Activated CD4-positive, alpha-beta T cell treated with anti-CD3 and anti-CD28 coated beads, Interleukin-2, Interleukin-4, amounts not matched to agents 100 ng/mL and 50 ng/mL, durations not matched to agents 16 hours and 8 hours (primary cell): ENCODE results near the gene CEP83.
"Not testable (repeated sequence)": the region's sequence is repeated elsewhere in the genome, so short reads cannot be mapped to it uniquely, and the experiment has no call there.

ENCODE experiments used
- DNase-seq: peaks from one replicate; pipeline ENCODE4 v3.0.0-alpha.2; 2020; ENCODE audit warnings: low spot score

CEP83 gene

GRCh38 chr12:94430304-94430703 is 29.4 kb downstream of the CEP83 start:
- DNase-seq: no peak

GRCh38 chr12:94429633-94430032 is 30.0 kb downstream of the CEP83 start:
- peak; percentile 14 for DNase-seq

GRCh38 chr12:94429191-94429590 is 30.5 kb downstream of the CEP83 start:
- DNase-seq: no peak

GRCh38 chr12:94427501-94428381 is 31.9 kb downstream of the CEP83 start:
- DNase-seq: peak; percentile 19

GRCh38 chr12:94426049-94426448 is 33.6 kb downstream of the CEP83 start:
- no peak for DNase-seq

GRCh38 chr12:94424830-94425229 is 34.8 kb downstream of the CEP83 start:
- DNase-seq: not testable (repeated sequence)

- no peak for DNase-seq
Observed at GRCh38 chr12:94421868-94422740, 37.6 kb downstream of the CEP83 start.

- DNase-seq: no peak
Observed at GRCh38 chr12:94418517-94418916, 41.1 kb downstream of the CEP83 start.

GRCh38 chr12:94416613-94417012 is 43.1 kb downstream of the CEP83 start:
- no peak for DNase-seq

- no peak for DNase-seq
Observed at GRCh38 chr12:94415066-94415465, 44.6 kb downstream of the CEP83 start.

GRCh38 chr12:94405413-94406116 is 54.1 kb downstream of the CEP83 start:
- no peak for DNase-seq

- no peak for DNase-seq
Observed at GRCh38 chr12:94404854-94405253, 54.8 kb downstream of the CEP83 start.

GRCh38 chr12:94401326-94401725 is 58.3 kb downstream of the CEP83 start:
- no peak for DNase-seq

GRCh38 chr12:94398685-94399084 is 61.0 kb downstream of the CEP83 start:
- DNase-seq: not testable (repeated sequence)

GRCh38 chr12:94397401-94397800 is 62.3 kb downstream of the CEP83 start:
- no peak for DNase-seq

GRCh38 chr12:94396014-94396413 is 63.7 kb downstream of the CEP83 start:
- DNase-seq: not testable (repeated sequence)

GRCh38 chr12:94390130-94390485 is 69.6 kb downstream of the CEP83 start:
- DNase-seq: no peak

GRCh38 chr12:94389482-94390129 is 70.1 kb downstream of the CEP83 start:
- DNase-seq: not testable (repeated sequence)

- DNase-seq: no peak
Observed at GRCh38 chr12:94386422-94386821, 73.2 kb downstream of the CEP83 start.

- no peak for DNase-seq
Observed at GRCh38 chr12:94384030-94384429, 75.6 kb downstream of the CEP83 start.

- no peak for DNase-seq
Observed at GRCh38 chr12:94380507-94380906, 79.2 kb downstream of the CEP83 start.
